Forelimb muscle (tissue), 1 donor: ENCODE results near the gene CAPN2. TPM values are rescaled to one million over a fixed set of nuclear protein-coding genes. Genes with fewer than 3 reads are reported as not detected.
"Not testable (repeated sequence)": the region's sequence is repeated elsewhere in the genome, so short reads cannot be mapped to it uniquely, and the experiment has no call there.

Source experiments
- DNase-seq: peaks from one replicate; pipeline ENCODE4 v3.0.0-alpha.2; 2013; ENCODE audit warnings: low read depth
- polyA plus RNA-seq: library from polyadenylated mRNA; unstranded; fragments of 120-200 nt; gene quantifications from one replicate; pipeline ENCODE4 v1.2.1, GENCODE V29; 2013; ENCODE audit not compliant: insufficient read length

Gene CAPN2
- polyA plus RNA-seq, 1 donor, result 91.7 TPM

GRCh38 chr1:223716302-223716862, 4.0 kb downstream of the CAPN2 start:
- no peak for DNase-seq

DNA sequence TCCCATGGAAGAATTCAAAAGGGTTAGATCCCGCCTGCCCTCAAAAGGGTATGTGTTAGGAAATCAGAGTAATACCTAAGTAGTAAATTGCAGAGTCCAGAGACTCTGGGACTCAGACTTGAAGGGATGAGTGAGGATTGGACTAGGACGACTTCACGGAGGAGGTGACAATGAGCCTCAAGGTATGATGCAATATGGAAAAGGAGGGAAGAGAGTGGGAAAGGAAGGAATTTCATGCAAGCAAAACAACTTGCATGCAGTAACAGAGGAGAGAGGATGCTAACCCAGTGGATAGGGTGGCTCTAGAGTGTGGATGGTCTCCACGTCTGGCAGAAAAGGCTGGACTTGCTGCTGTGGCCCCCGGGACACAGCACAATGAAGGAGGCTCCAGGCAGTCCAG, 4.8 kb downstream of the CAPN2 start:
- no peak for DNase-seq

GRCh38 chr1:223717695-223718363, 5.5 kb downstream of the CAPN2 start:
- DNase-seq, result no peak

GRCh38 chr1:223718850-223719249, 6.5 kb downstream of the CAPN2 start:
- no peak for DNase-seq

GRCh38 chr1:223720971-223721591, 8.7 kb downstream of the CAPN2 start:
- DNase-seq, result no peak

DNA sequence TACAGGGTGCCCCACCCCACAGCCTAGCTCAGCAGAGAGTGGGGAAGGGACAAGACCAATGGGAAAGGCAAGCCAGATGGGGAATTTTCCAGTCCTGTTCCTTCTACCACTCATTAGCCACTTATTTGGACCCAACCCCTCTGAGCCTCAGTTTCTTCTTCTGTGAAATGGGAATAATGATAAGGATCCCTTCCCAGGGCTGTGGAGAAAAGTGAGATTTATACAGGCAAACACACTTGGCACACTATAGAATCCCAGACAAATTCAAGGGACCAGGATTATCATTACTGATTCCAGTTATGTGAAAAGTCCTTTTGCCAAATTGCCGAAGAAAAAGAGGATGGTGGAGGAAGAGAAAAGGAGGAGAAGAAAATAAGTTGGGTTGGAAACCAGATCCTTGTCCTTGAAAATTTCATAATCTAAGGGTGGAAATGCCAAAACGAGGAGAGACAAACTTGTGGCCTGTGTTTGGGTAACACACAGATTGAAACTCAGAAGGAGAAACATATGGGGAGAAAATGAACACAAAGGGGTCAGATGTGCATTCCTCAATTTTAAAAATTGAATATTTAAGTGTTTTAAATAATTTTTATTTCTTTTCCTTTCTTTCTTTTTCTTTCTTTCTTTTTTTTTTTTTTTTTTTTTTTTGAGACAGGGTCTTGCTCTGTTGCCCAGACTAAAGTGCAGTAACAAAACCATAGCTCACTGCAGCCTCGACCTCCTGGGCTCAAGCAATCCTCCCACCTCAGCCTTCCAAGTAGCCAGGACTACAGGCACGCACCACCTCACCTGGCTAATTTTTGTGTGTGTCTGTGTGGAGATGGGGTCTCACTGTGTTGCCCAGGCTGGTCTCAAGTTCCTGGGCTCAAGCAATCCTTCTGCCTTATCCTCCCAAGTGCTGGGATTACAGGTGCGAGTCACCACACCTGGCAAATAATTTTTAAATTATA, 9.6 kb downstream of the CAPN2 start:
- DNase-seq, result no peak

DNA sequence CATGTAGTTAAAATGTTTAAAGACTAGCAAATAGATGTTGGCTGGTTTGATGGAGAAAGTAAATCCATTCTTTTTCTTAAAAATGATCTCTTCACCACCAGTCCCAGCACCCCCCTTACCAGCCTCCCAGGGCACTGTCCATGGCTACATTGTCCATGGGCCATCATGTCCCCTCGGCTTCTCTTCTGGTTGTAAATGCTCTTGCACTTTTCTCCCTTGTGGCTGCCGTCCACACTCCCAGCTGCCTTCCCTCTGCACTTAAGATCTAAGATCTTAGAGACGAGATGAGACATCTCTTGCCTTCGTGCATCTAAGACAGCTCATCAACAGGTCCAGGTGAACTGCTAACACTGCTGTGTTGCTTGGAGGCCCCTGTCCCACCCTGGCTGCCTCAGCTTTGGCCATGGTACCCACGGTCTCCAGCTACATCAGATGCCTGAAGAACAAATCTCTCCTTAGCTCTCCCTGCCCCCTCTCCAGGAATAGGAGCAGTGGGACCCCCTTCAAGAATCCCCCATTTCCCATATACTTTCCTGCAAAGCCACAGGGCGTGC, 11.1 kb downstream of the CAPN2 start:
- DNase-seq, result no peak

GRCh38 chr1:223724376-223724775, 12.0 kb downstream of the CAPN2 start:
- no peak for DNase-seq

DNA sequence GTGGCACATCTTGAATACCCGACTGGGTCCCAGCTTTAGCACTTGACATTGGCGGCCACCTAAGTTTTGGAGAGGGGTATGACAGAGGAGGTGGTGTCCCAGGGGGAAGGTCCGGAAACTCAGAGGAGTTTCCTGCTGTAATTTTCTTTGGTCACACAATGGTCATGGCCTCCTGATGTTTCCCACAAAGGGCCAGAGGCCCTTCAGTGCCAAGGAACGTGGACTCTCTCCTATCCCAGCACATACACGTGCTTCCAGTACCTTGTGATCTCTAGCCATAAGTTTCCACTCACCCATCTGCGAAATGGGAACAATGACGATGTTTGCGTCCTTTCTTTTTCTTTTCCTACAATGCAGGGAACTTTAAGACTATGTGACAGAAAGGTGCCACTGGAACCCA, 13.2 kb downstream of the CAPN2 start:
- no peak for DNase-seq

- DNase-seq, result peak; percentile 74
Measured at GRCh38 chr1:223726380-223727001, 14.2 kb downstream of the CAPN2 start.

GRCh38 chr1:223727541-223727940, 15.2 kb downstream of the CAPN2 start:
- no peak for DNase-seq

DNA sequence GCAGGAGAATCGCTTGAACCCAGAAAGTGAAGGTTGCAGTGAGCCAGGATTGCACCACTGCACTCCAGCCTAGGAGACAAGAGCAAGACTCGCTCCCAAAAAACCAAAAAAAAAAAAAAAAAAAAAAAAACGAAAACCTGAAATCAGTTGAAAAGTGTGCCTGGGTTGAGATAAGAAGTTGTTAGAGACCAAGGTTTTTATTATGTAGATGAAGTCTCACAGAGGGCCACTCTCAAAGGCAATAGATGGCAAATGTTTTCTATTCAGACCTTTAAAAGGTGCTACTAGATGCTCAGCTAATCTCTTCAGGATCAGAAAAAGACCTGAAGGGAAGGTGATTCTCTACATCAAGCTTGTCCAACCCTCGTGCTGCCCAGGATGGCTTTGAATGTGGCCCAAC, 17.6 kb downstream of the CAPN2 start:
- no peak for DNase-seq

DNA sequence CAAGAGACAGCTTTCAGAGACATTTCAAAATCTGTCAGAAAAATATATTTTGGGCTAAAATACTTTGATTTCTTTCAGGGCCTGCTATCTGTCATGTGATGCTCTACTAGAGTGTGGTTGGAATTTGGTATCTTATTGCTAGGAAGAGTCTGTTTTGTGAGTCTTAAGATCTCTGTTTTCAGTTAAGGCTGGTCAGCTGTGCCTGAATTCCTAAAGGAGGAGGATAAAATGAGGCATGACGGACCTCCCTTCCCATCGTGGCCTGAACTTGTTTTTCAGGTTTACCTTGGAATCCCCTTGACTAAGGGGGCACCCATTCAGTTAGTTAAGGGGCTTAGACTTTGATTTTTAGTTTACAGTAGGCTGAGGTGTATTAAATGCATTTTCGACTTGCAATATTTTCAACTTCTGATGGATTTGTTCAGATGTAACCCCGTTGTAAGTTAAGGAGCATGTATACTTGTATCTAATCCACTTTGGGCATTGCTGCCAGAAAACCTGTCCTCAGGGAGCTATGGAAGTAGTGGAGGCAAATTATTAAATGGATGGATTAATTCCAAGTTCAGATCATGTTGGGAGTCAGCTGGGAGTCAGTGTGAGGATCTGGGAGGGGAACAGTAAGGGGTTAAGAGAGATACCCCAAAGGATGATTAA, 18.3 kb downstream of the CAPN2 start:
- DNase-seq, result no peak

DNA sequence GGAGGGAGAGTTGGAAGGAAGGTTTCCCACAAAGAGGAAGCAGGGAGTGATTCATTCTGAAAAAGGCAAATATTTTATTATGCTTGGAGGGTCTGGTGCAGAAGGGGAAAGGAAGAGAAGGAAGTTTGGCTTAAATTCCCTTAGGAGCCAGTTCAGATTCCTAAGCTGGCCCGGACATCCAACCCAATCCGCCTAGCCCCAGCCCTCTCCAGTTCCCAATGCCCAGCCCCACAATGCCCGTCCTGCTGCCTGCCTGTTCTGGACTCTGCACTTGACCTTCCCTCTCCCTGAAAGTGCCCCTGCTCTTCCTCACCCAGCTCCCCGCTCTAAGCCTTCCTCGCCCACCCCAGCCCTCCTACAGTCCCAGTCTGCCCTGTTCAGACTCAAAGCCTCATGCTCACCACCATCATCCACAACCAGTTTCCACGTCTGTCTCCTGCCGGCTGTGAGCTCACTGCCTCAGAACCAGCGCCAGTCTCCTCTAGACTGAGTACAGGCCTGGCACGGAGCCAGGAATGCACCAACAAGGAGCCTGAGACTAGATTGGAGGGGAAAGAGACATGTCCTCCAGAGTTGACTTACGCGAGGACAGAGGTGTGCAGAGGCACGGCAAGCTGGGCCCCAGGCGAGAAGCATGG, 18.9 kb downstream of the CAPN2 start:
- no peak for DNase-seq

- DNase-seq, result peak; percentile 62
Measured at GRCh38 chr1:223732993-223733798, 20.9 kb downstream of the CAPN2 start.

- no peak for DNase-seq
Measured at GRCh38 chr1:223733898-223734852, 21.8 kb downstream of the CAPN2 start.

- DNase-seq, result not testable (repeated sequence)
Measured at GRCh38 chr1:223736638-223737037, 24.3 kb downstream of the CAPN2 start.

DNA sequence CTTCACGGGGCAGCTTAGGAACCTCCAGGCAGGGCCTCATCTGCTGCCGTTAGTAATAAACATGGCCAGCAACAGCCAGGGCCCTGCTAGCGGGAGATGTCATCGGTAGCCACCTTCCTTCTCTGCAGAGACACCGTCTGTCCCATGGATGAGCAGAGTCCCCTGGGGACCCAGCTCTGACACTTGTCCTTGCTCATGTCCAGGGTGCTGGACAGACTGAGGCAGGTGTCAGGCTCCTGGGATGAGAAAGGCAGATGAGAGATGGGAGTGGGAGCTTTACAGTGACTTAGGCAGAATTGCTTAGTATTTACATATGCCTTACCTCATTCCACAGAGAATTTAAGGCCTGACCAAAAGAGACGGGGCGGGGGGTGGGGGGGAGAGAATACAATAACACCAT, 25.0 kb downstream of the CAPN2 start:
- no peak for DNase-seq
